KOPT-K1 (cell line): Measurements from ENCODE around the gene AQP7.
"Not testable (repeated sequence)": the region's sequence is repeated elsewhere in the genome, so short reads cannot be mapped to it uniquely, and the experiment has no call there.

Experiments used
- H3K27ac ChIP-seq: fragments of 200-600 bp; sonication (generic); 2 replicates; pipeline ENCODE4 v1.5.1; 2016; ENCODE audit warnings: antibody characterized with exemption, mild to moderate bottlenecking, low read depth, low read length; ENCODE audit not compliant: poor library complexity, severe bottlenecking
- H3K36me3 ChIP-seq: fragments of 200-600 bp; sonication (generic); 2 replicates; pipeline ENCODE4 v1.5.1; 2017; ENCODE audit warnings: antibody characterized with exemption, mild to moderate bottlenecking, low read length, moderate library complexity; ENCODE audit not compliant: insufficient read depth
- H3K9me3 ChIP-seq: fragments of 200-600 bp; sonication (generic); 2 replicates; pipeline ENCODE4 v1.5.1; 2017; ENCODE audit warnings: antibody characterized with exemption, low read length, mild to moderate bottlenecking; ENCODE audit not compliant: insufficient read depth, poor library complexity, severe bottlenecking

AQP7 gene

GRCh38 chr9:33375841-33376321, 26.5 kb downstream of the AQP7 start:
- Histone ChIP-seq H3K9me3 (no peaks in the 10 kb centered on the region), H3K27ac (no peak overlapping the region), H3K36me3 (peaks cover 26% of the 10 kb centered on the region)

- Histone ChIP-seq H3K9me3 (no peaks in the 10 kb centered on the region), H3K36me3 (peaks cover 31% of the 10 kb centered on the region), H3K27ac (no peak overlapping the region)
These were observed 27.0 kb downstream of the AQP7 start for GRCh38 chr9:33375238-33375840.

- Histone ChIP-seq H3K9me3 (no peaks in the 10 kb centered on the region), H3K36me3 (peaks cover 37% of the 10 kb centered on the region), H3K27ac (no peak overlapping the region)
These were observed 27.6 kb downstream of the AQP7 start for GRCh38 chr9:33374634-33375237.

GRCh38 chr9:33374190-33374589, 28.2 kb downstream of the AQP7 start:
- Histone ChIP-seq H3K27ac (no peak overlapping the region), H3K36me3 (peaks cover 42% of the 10 kb centered on the region), H3K9me3 (no peaks in the 10 kb centered on the region)

GRCh38 chr9:33372900-33373299, 29.5 kb downstream of the AQP7 start:
- no peaks in the 10 kb centered on the region for H3K9me3 ChIP-seq
- H3K27ac ChIP-seq = no peak overlapping the region
- peaks cover 55% of the 10 kb centered on the region for H3K36me3 ChIP-seq

- Histone ChIP-seq H3K36me3 (peaks cover 92% of the 10 kb centered on the region), H3K27ac (no peak overlapping the region), H3K9me3 (no peaks in the 10 kb centered on the region)
These were observed 35.3 kb downstream of the AQP7 start for GRCh38 chr9:33366979-33367480.

- H3K27ac ChIP-seq, H3K9me3 ChIP-seq: not testable (repeated sequence)
- H3K36me3 ChIP-seq = peaks cover 85% of the 10 kb centered on the region
These were observed 37.6 kb downstream of the AQP7 start for GRCh38 chr9:33364814-33365213.

- Histone ChIP-seq H3K9me3 (no peaks in the 10 kb centered on the region), H3K36me3 (peaks cover 85% of the 10 kb centered on the region), H3K27ac (no peak overlapping the region)
These were observed 38.2 kb downstream of the AQP7 start for GRCh38 chr9:33364127-33364526.

GRCh38 chr9:33358641-33359040, 43.7 kb downstream of the AQP7 start:
- H3K27ac ChIP-seq, H3K9me3 ChIP-seq: not testable (repeated sequence)
- peaks cover 74% of the 10 kb centered on the region for H3K36me3 ChIP-seq

- H3K36me3 ChIP-seq = peaks cover 83% of the 10 kb centered on the region
- H3K27ac ChIP-seq = no peak overlapping the region
- no peaks in the 10 kb centered on the region for H3K9me3 ChIP-seq
These were observed 46.4 kb downstream of the AQP7 start for GRCh38 chr9:33355933-33356332.

GRCh38 chr9:33354651-33355211, 47.6 kb downstream of the AQP7 start:
- Histone ChIP-seq H3K36me3 (peaks cover 75% of the 10 kb centered on the region), H3K9me3 (no peaks in the 10 kb centered on the region), H3K27ac (no peak overlapping the region)

GRCh38 chr9:33351547-33351946, 50.8 kb downstream of the AQP7 start:
- H3K36me3 ChIP-seq = peaks cover 86% of the 10 kb centered on the region
- H3K9me3 ChIP-seq = no peaks in the 10 kb centered on the region
- no peak overlapping the region for H3K27ac ChIP-seq

- no peaks in the 10 kb centered on the region for H3K9me3 ChIP-seq
- H3K27ac ChIP-seq = no peak overlapping the region
- peaks cover 86% of the 10 kb centered on the region for H3K36me3 ChIP-seq
These were observed 52.1 kb downstream of the AQP7 start for GRCh38 chr9:33350310-33350709.

GRCh38 chr9:33349743-33350142, 52.6 kb downstream of the AQP7 start:
- Histone ChIP-seq H3K9me3 (no peaks in the 10 kb centered on the region), H3K36me3 (peaks cover 85% of the 10 kb centered on the region), H3K27ac (no peak overlapping the region)

GRCh38 chr9:33348998-33349397, 53.4 kb downstream of the AQP7 start:
- Histone ChIP-seq H3K36me3 (peaks cover 85% of the 10 kb centered on the region), H3K27ac (no peak overlapping the region), H3K9me3 (no peaks in the 10 kb centered on the region)

- Histone ChIP-seq H3K27ac (no peak overlapping the region), H3K36me3 (peaks cover 87% of the 10 kb centered on the region), H3K9me3 (no peaks in the 10 kb centered on the region)
These were observed 55.8 kb downstream of the AQP7 start for GRCh38 chr9:33346564-33346963.
